ENCODE measurements around the gene CDH1. TPM values are rescaled to one million over a fixed set of nuclear protein-coding genes. Genes with fewer than 3 reads are reported as not detected.
"Not testable (repeated sequence)": the region's sequence is repeated elsewhere in the genome, so short reads cannot be mapped to it uniquely, and the experiment has no call there.

CDH1 gene
- polyA plus RNA-seq, 4 donors = 3.2 to 113 (median 101) TPM

- peak; percentile 23 to 31 (median 26) for DNase-seq (ENCODE audit: low read depth in 4 of 4, low spot score in 3 of 4)
These were observed 49.8 kb downstream of the CDH1 start for GRCh38 chr16:68786685-68787418.

GRCh38 chr16:68787419-68787807 lies 50.3 kb downstream of the CDH1 start:
- DNase-seq (ENCODE audit: low read depth in 4 of 4, low spot score in 3 of 4) = not testable (repeated sequence)

- no peak for DNase-seq (ENCODE audit: low read depth in 4 of 4, low spot score in 3 of 4)
These were observed 53.2 kb downstream of the CDH1 start for GRCh38 chr16:68790130-68790761.

GRCh38 chr16:68790944-68791343 lies 53.9 kb downstream of the CDH1 start:
- DNase-seq (ENCODE audit: low read depth in 4 of 4, low spot score in 3 of 4) = no peak

- DNase-seq (ENCODE audit: low read depth in 4 of 4, low spot score in 3 of 4) = no peak
These were observed 55.6 kb downstream of the CDH1 start for GRCh38 chr16:68792465-68793324.

GRCh38 chr16:68793401-68793857 lies 56.3 kb downstream of the CDH1 start:
- no peak for DNase-seq (ENCODE audit: low read depth in 4 of 4, low spot score in 3 of 4)

- DNase-seq (ENCODE audit: low read depth in 4 of 4, low spot score in 3 of 4) = no peak
These were observed 61.3 kb downstream of the CDH1 start for GRCh38 chr16:68798398-68798797.

- peak; percentile 53 to 78 (median 70) for DNase-seq (ENCODE audit: low read depth in 4 of 4, low spot score in 3 of 4)
These were observed 63.3 kb downstream of the CDH1 start for GRCh38 chr16:68800257-68800875.

GRCh38 chr16:68802190-68802589 lies 65.1 kb downstream of the CDH1 start:
- no peak for DNase-seq (ENCODE audit: low read depth in 4 of 4, low spot score in 3 of 4)

- no peak for DNase-seq (ENCODE audit: low read depth in 4 of 4, low spot score in 3 of 4)
These were observed 69.3 kb downstream of the CDH1 start for GRCh38 chr16:68806422-68806821.

GRCh38 chr16:68806981-68807380 lies 69.9 kb downstream of the CDH1 start:
- DNase-seq (ENCODE audit: low read depth in 4 of 4, low spot score in 3 of 4) = no peak

GRCh38 chr16:68814516-68814915 lies 77.4 kb downstream of the CDH1 start:
- no peak for DNase-seq (ENCODE audit: low read depth in 4 of 4, low spot score in 3 of 4)

- no peak for DNase-seq (ENCODE audit: low read depth in 4 of 4, low spot score in 3 of 4)
These were observed 86.5 kb downstream of the CDH1 start for GRCh38 chr16:68823401-68824135.

- no peak for DNase-seq (ENCODE audit: low read depth in 4 of 4, low spot score in 3 of 4)
These were observed 88.3 kb downstream of the CDH1 start for GRCh38 chr16:68825427-68825826.

- DNase-seq (ENCODE audit: low read depth in 4 of 4, low spot score in 3 of 4) = no peak
These were observed 89.6 kb downstream of the CDH1 start for GRCh38 chr16:68826652-68827051.

- no peak for DNase-seq (ENCODE audit: low read depth in 4 of 4, low spot score in 3 of 4)
These were observed 96.2 kb downstream of the CDH1 start for GRCh38 chr16:68833251-68833650.

- DNase-seq (ENCODE audit: low read depth in 4 of 4, low spot score in 3 of 4) = no peak
These were observed 97.5 kb downstream of the CDH1 start for GRCh38 chr16:68834550-68834949.

GRCh38 chr16:68835970-68836369 lies 98.9 kb downstream of the CDH1 start:
- no peak for DNase-seq (ENCODE audit: low read depth in 4 of 4, low spot score in 3 of 4)

GRCh38 chr16:68839831-68840230 lies 102.7 kb downstream of the CDH1 start:
- DNase-seq (ENCODE audit: low read depth in 4 of 4, low spot score in 3 of 4) = peak in 1 of 4 donors; percentile 12

GRCh38 chr16:68842964-68843481 lies 105.9 kb downstream of the CDH1 start:
- not testable (repeated sequence) for DNase-seq (ENCODE audit: low read depth in 4 of 4, low spot score in 3 of 4)
